HL-60 (cell line): Measurements from ENCODE around the gene BCDIN3D.

Experiments
- DNase-seq, 2 experiments: peaks; one replicate each; pipeline ENCODE4 v3.0.0-alpha.2; 2010 to 2020; ENCODE audit warnings: low read depth in 1 of 2, low spot score in 1 of 2
- H3K27ac ChIP-seq: fragments of 250-450 bp; sonication (Bioruptor Pico); replicated peaks from 2 replicates; pipeline ENCODE4 v1.5.1; 2020; ENCODE audit warnings: mild to moderate bottlenecking, moderate library complexity
- H3K27me3 ChIP-seq: fragments of 250-450 bp; sonication (Bioruptor Pico); 2 replicates; pipeline ENCODE4 v1.5.1; 2021; ENCODE audit warnings: mild to moderate bottlenecking, moderate library complexity; ENCODE audit not compliant: insufficient read depth, poor library complexity, severe bottlenecking
- H3K4me3 ChIP-seq: replicated peaks from 2 replicates; pipeline ENCODE4 v1.5.1; 2011; ENCODE audit warnings: mild to moderate bottlenecking, control low read depth, low read length; ENCODE audit not compliant: insufficient read depth
- GABPA ChIP-seq: IDR thresholded peaks from 2 replicates; pipeline ENCODE4 v1.6.1; 2012; ENCODE audit warnings: low read depth
- POLR2AphosphoS5 ChIP-seq: IDR thresholded peaks from 2 replicates; pipeline ENCODE4 v1.6.1; 2012; ENCODE audit warnings: low read depth
- REST ChIP-seq: IDR thresholded peaks from 2 replicates; pipeline ENCODE4 v1.6.1; 2012; ENCODE audit warnings: low read depth; ENCODE audit not compliant: insufficient replicate concordance
- SPI1 ChIP-seq: IDR thresholded peaks from 2 replicates; pipeline ENCODE4 v1.6.1; 2012; ENCODE audit warnings: low read depth, mild to moderate bottlenecking, borderline replicate concordance
- TF ChIP-seq, protein P1 (sequence below): IDR thresholded peaks from one replicate; pipeline ENCODE4 v1.5.1; 2011; ENCODE audit warnings: low read length, control low read depth, inconsistent platforms; ENCODE audit not compliant: insufficient read depth

The BCDIN3D gene

DNA sequence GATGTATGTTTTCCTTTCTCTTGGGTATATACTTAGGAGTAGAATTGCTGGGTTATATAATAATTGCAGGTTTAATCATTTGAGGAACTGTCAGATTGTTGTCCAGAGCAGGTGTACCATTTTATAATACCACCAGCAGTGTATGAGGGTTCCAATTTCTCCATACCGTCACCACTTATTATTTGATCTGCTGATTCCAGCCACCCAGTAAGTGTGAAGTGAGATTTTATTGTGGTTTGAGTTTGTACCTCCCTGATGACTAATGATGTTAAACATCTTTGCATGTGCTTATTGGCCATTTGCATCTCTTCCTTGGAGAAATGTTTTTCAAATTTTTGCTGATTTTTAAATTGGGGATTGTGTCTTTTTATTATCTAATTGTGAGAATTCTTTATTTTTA, 29.8 kb downstream of the BCDIN3D start:
- H3K27ac ChIP-seq = no peak overlapping the region
- no peak for DNase-seq

DNA sequence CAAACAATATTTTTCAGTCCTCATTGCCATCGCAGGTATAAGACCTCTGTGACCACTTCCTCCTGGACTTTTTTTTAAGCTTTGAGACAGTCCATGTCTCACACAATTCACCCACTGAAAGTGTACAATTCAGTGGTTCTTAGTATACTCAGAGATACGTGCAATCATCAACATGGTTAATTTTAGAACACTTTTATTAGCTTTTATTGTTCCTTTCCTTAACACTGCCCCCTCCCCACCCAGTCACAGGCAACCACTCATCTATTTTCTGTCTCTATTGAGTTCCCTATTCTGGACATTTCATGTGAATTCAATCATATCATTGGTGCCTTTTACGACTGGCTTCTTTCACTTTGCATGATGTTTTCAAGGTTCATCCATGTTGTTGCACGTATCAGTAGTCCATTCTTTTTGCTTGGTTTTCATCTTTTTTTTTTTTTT, 30.9 kb downstream of the BCDIN3D start:
- TF ChIP-seq SPI1 (no peak), GABPA (no peak), REST (no peak), POLR2AphosphoS5 (no peak)
- TF ChIP-seq, protein P1, sequence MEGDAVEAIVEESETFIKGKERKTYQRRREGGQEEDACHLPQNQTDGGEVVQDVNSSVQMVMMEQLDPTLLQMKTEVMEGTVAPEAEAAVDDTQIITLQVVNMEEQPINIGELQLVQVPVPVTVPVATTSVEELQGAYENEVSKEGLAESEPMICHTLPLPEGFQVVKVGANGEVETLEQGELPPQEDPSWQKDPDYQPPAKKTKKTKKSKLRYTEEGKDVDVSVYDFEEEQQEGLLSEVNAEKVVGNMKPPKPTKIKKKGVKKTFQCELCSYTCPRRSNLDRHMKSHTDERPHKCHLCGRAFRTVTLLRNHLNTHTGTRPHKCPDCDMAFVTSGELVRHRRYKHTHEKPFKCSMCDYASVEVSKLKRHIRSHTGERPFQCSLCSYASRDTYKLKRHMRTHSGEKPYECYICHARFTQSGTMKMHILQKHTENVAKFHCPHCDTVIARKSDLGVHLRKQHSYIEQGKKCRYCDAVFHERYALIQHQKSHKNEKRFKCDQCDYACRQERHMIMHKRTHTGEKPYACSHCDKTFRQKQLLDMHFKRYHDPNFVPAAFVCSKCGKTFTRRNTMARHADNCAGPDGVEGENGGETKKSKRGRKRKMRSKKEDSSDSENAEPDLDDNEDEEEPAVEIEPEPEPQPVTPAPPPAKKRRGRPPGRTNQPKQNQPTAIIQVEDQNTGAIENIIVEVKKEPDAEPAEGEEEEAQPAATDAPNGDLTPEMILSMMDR = no peak
- H3K27me3 ChIP-seq = no peaks in the 10 kb centered on the region
- no peak for DNase-seq
- H3K4me3 ChIP-seq = no peak overlapping the region
- no peak overlapping the region for H3K27ac ChIP-seq

More for the DNA sequence above, 29.8 kb downstream of the BCDIN3D start:
- Histone ChIP-seq H3K4me3 (no peak overlapping the region), H3K27me3 (no peaks in the 10 kb centered on the region)
- no peak for TF ChIP-seq SPI1
- TF ChIP-seq, protein P1 = no peak
- no peak for TF ChIP-seq POLR2AphosphoS5

GRCh38 chr12:49811136-49811535, 31.8 kb downstream of the BCDIN3D start:
- TF ChIP-seq POLR2AphosphoS5 (no peak), GABPA (no peak), REST (no peak), SPI1 (no peak)
- TF ChIP-seq, protein P1 = no peak
- Histone ChIP-seq H3K4me3 (no peak overlapping the region), H3K27ac (no peak overlapping the region), H3K27me3 (no peaks in the 10 kb centered on the region)
- no peak for DNase-seq

DNA sequence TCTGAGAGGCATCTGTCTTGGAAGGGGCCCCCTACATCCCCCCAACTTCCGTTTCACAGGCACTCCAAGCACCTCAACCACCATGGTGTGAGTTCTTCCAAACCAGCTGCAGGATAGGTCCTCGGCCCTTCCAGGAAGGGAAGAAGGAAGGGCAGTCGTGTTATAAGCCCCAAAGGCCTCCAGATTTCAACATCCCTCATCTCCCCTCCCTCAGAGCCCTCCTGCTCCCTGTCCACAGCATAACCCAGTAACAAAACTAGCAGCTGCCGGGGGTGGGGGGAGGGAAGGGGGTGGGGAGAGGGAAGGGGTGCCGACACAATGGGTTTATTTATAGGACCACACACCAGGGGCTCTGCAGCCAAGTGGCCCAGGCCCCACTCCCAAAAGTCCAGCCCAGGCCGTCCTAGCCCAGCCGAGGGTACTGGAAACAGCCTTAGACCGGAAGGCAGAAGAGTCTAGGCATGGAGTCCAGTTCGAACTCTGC, 33.0 kb downstream of the BCDIN3D start:
- no peak for DNase-seq
- Histone ChIP-seq H3K27ac (no peak overlapping the region), H3K4me3 (no peak overlapping the region), H3K27me3 (no peaks in the 10 kb centered on the region)
- no peak for TF ChIP-seq GABPA
- no peak for TF ChIP-seq POLR2AphosphoS5
- TF ChIP-seq REST = no peak
- TF ChIP-seq, protein P1 = no peak
- TF ChIP-seq SPI1 = no peak
